Measurements from ENCODE around the gene PSMB9. TPM values are rescaled to one million over a fixed set of nuclear protein-coding genes. Genes with fewer than 3 reads are reported as not detected.
A peak's percentile ranks its signal among the peaks of the same experiment; 100 is the strongest.
"Not testable (repeated sequence)": the region's sequence is repeated elsewhere in the genome, so short reads cannot be mapped to it uniquely, and the experiment has no call there.

PSMB9 gene
- total RNA-seq, 1 experiment from 2014 or later = 120 TPM

DNA sequence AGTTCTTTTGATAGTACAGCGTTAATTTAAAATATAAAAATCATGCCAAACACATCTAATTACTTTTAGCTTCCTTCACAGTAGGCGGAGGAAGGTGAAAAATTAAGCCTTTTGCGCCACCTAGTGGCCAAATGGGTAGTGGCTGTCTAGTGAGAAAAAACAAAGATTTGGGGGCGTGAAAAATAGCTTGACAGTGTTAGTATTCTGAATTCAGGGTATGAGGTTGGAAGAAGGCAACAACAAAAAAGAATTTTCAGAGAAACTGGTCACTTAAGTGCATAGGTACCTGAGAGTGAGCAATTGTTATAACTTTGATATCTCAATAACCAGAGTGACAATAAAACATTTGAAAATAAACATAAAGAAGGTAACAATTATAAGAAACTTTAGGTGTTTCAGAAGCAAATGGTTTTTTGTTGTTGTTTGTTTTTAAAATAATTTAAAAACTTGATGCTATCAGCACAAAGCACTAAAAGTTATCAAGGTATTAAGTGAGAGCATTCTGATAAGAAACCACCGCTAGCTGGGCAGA, 14.3 kb downstream of the PSMB9 start:
- intact Hi-C loops (cut with micrococcal nuclease; ENCODE audit: unreplicated experiment) = loop anchor here (1.0 to 10.0 kb wide), 5 partner anchors 30 to 454 kb away; partner anchors contain the start of gene TAP2
- no peaks in the 10 kb centered on the region for H3K36me3 Mint-ChIP-seq (ENCODE audit: insufficient read depth, unreplicated experiment)
- CTCF ChIA-PET = interaction anchor here (0.5 to 4.4 kb wide), 24 partner anchors 9 to 471 kb away, joined by 3 to 171 read pairs (median 4); partner anchors contain the start of genes HLA-DMA, PSMB8, PSMB9 and TAP1
- DNase-seq = peak; percentile 88
- BruUV-seq (replicated peaks) = no TSS peak
- H3K4me1 Mint-ChIP-seq (ENCODE audit: low read depth, unreplicated experiment) = peaks cover 9% of the 10 kb centered on the region
- no peaks in the 10 kb centered on the region for H3K9me3 Mint-ChIP-seq (ENCODE audit: low read depth, unreplicated experiment)
- H3K27ac Mint-ChIP-seq (ENCODE audit: unreplicated experiment) = no peak overlapping the region
- no peak overlapping the region for H3K4me3 Mint-ChIP-seq (ENCODE audit: low read depth, unreplicated experiment)
- TF ChIP-seq, protein P1, sequence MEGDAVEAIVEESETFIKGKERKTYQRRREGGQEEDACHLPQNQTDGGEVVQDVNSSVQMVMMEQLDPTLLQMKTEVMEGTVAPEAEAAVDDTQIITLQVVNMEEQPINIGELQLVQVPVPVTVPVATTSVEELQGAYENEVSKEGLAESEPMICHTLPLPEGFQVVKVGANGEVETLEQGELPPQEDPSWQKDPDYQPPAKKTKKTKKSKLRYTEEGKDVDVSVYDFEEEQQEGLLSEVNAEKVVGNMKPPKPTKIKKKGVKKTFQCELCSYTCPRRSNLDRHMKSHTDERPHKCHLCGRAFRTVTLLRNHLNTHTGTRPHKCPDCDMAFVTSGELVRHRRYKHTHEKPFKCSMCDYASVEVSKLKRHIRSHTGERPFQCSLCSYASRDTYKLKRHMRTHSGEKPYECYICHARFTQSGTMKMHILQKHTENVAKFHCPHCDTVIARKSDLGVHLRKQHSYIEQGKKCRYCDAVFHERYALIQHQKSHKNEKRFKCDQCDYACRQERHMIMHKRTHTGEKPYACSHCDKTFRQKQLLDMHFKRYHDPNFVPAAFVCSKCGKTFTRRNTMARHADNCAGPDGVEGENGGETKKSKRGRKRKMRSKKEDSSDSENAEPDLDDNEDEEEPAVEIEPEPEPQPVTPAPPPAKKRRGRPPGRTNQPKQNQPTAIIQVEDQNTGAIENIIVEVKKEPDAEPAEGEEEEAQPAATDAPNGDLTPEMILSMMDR (IDR thresholded peaks at IDR 0.05; ENCODE audit: unreplicated experiment) = peak; percentile 90
- peaks cover 26% of the 10 kb centered on the region for H3K27me3 Mint-ChIP-seq (ENCODE audit: unreplicated experiment)

DNA sequence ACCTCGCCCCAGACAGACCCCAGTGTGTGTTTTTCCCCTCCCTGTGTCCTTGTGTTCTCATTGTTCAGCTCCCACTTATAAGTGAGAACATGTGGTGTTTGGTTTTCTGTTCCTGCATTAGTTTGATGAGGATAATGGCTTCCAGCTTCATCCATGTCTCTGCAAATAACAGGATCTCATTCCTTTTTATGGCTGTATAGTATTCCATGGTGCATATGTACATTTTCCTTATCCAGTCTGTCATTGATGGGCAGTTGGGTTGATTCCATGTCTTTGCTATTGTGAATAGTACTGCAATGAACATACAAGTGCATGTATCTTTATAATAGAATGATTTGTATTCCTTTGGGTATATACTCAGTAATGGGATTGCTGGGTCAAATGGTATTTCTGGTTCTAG, 20.0 kb downstream of the PSMB9 start:
- H3K27ac Mint-ChIP-seq (ENCODE audit: unreplicated experiment); CTCF ChIA-PET; H3K4me1 Mint-ChIP-seq (ENCODE audit: low read depth, unreplicated experiment); H3K36me3 Mint-ChIP-seq (ENCODE audit: insufficient read depth, unreplicated experiment); DNase-seq; H3K4me3 Mint-ChIP-seq (ENCODE audit: low read depth, unreplicated experiment); intact Hi-C loops (cut with micrococcal nuclease; ENCODE audit: unreplicated experiment); H3K9me3 Mint-ChIP-seq (ENCODE audit: low read depth, unreplicated experiment); BruUV-seq (replicated peaks): not testable (repeated sequence)
- peaks cover 40% of the 10 kb centered on the region for H3K27me3 Mint-ChIP-seq (ENCODE audit: unreplicated experiment)

DNA sequence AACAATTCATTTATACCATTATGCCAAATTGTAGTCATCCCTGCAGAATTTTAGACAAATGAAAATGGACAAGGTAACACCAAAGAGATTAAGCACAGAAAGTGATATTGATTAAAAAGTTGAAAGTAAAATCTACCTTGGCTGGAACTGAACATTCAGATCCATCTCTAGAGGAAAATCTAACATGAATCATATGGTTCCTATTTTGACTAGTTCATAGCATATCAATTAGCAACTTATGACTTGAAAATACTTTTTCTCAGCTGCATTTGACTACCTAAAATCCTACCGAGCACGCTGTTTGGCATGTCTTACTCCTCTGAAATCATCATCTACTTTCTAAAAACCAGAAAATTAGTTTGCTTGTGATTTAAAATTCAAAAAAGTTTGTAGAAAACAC, 22.6 kb downstream of the PSMB9 start:
- CTCF ChIA-PET = interaction anchor here (0.7 to 1.2 kb wide), 3 partner anchors 9 to 120 kb away, joined by 3 to 6 read pairs (median 4); no protein-coding TSS in a partner anchor
- intact Hi-C loops (cut with micrococcal nuclease; ENCODE audit: unreplicated experiment) = no loop called here
- no peak overlapping the region for H3K27ac Mint-ChIP-seq (ENCODE audit: unreplicated experiment)
- no peaks in the 10 kb centered on the region for H3K36me3 Mint-ChIP-seq (ENCODE audit: insufficient read depth, unreplicated experiment)
- no peaks in the 10 kb centered on the region for H3K9me3 Mint-ChIP-seq (ENCODE audit: low read depth, unreplicated experiment)
- H3K27me3 Mint-ChIP-seq (ENCODE audit: unreplicated experiment) = peaks cover 17% of the 10 kb centered on the region
- DNase-seq = no peak
- H3K4me1 Mint-ChIP-seq (ENCODE audit: low read depth, unreplicated experiment) = no peaks in the 10 kb centered on the region
- H3K4me3 Mint-ChIP-seq (ENCODE audit: low read depth, unreplicated experiment) = no peak overlapping the region
- no TSS peak for BruUV-seq (replicated peaks)
- TF ChIP-seq, protein P1 (IDR thresholded peaks at IDR 0.05; ENCODE audit: unreplicated experiment) = no peak

DNA sequence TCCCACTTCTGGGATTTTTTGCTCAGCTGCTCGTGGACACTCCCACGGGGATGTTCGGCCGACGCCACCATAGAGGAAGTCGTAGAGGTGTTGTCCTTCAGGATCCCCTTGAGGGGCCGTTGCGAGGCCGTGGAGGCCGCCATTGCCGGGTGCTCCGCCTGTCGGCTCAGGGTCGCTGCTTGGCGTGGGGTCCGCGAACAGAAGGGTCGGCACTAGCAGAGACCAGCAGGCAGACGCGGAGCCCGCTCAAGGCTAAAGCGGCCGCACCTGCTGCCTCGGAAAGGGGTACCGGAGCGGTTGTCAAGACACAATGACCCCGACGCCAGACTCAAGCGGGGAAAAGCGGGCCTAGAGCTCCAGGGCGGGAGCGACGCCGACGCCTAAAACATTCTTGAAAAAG, 25.7 kb downstream of the PSMB9 start:
- DNase-seq = no peak
- no peaks in the 10 kb centered on the region for H3K9me3 Mint-ChIP-seq (ENCODE audit: low read depth, unreplicated experiment)
- no peak overlapping the region for H3K27ac Mint-ChIP-seq (ENCODE audit: unreplicated experiment)
- peaks cover 4% of the 10 kb centered on the region for H3K27me3 Mint-ChIP-seq (ENCODE audit: unreplicated experiment)
- H3K4me3 Mint-ChIP-seq (ENCODE audit: low read depth, unreplicated experiment) = no peak overlapping the region
- CTCF ChIA-PET = interaction anchor here (1.7 kb wide), 1 partner anchor 105 kb away, joined by 5 read pairs; no protein-coding TSS in a partner anchor
- TF ChIP-seq, protein P1 (IDR thresholded peaks at IDR 0.05; ENCODE audit: unreplicated experiment) = no peak
- H3K36me3 Mint-ChIP-seq (ENCODE audit: insufficient read depth, unreplicated experiment) = no peaks in the 10 kb centered on the region
- intact Hi-C loops (cut with micrococcal nuclease; ENCODE audit: unreplicated experiment) = no loop called here
- no TSS peak for BruUV-seq (replicated peaks)
- H3K4me1 Mint-ChIP-seq (ENCODE audit: low read depth, unreplicated experiment) = no peaks in the 10 kb centered on the region

DNA sequence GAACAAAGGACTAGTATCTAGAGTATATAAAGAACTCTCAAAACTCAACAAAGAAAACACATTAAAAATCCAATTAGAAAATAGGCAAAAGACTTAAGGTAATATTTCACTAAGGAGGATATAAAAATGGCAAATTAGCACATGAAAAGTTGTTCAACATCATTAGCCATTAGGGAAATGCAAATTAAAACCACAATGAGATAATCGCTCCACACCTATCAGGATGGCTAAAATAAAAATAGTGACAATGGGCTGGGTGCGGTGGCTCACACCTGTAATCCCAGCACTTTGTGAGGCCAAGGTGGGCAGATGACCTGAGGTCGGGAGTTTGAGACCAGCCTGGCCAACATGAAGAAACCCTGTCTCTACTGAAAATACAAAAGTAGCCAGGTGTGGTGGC, 27.0 kb downstream of the PSMB9 start:
- H3K9me3 Mint-ChIP-seq (ENCODE audit: low read depth, unreplicated experiment); H3K27me3 Mint-ChIP-seq (ENCODE audit: unreplicated experiment); H3K4me1 Mint-ChIP-seq (ENCODE audit: low read depth, unreplicated experiment); H3K27ac Mint-ChIP-seq (ENCODE audit: unreplicated experiment); H3K36me3 Mint-ChIP-seq (ENCODE audit: insufficient read depth, unreplicated experiment); BruUV-seq (replicated peaks); intact Hi-C loops (cut with micrococcal nuclease; ENCODE audit: unreplicated experiment); DNase-seq; H3K4me3 Mint-ChIP-seq (ENCODE audit: low read depth, unreplicated experiment): not testable (repeated sequence)
- CTCF ChIA-PET = interaction anchor here (0.5 to 1.1 kb wide), 2 partner anchors 104 to 442 kb away, joined by 3 to 5 read pairs; no protein-coding TSS in a partner anchor

Measured in Calu3 (cell line).